HG02970 (cell line): Measurements from ENCODE around the gene TBC1D10A.

ENCODE experiments used
- ATAC-seq: cut with Tn5 transposase; IDR thresholded peaks from one replicate; pipeline ENCODE4 v1.9.1; 2021; ENCODE audit warnings: mild to moderate bottlenecking, moderate library complexity, moderate number of reproducible peaks; ENCODE audit not compliant: unreplicated experiment, low FRiP score

TBC1D10A gene

GRCh38 chr22:30287648-30288418, 38.9 kb downstream of the TBC1D10A start:
- no peak for ATAC-seq

- ATAC-seq = no peak
Measured at GRCh38 chr22:30286813-30287647, 39.7 kb downstream of the TBC1D10A start.

GRCh38 chr22:30286331-30286730, 40.4 kb downstream of the TBC1D10A start:
- no peak for ATAC-seq

GRCh38 chr22:30285846-30286200, 40.9 kb downstream of the TBC1D10A start:
- ATAC-seq = no peak

GRCh38 chr22:30285176-30285845, 41.4 kb downstream of the TBC1D10A start:
- no peak for ATAC-seq

- no peak for ATAC-seq
Measured at GRCh38 chr22:30284666-30285065, 42.1 kb downstream of the TBC1D10A start.

GRCh38 chr22:30284172-30284571, 42.6 kb downstream of the TBC1D10A start:
- ATAC-seq = no peak

GRCh38 chr22:30283342-30283741, 43.4 kb downstream of the TBC1D10A start:
- ATAC-seq = no peak

- no peak for ATAC-seq
Measured at GRCh38 chr22:30282616-30283046, 44.1 kb downstream of the TBC1D10A start.

- ATAC-seq = no peak
Measured at GRCh38 chr22:30280505-30280904, 46.2 kb downstream of the TBC1D10A start.

- no peak for ATAC-seq
Measured at GRCh38 chr22:30279932-30280331, 46.8 kb downstream of the TBC1D10A start.

- ATAC-seq = no peak
Measured at GRCh38 chr22:30279046-30279788, 47.5 kb downstream of the TBC1D10A start.

GRCh38 chr22:30277547-30278344, 49.0 kb downstream of the TBC1D10A start:
- ATAC-seq = no peak

GRCh38 chr22:30276039-30276438, 50.7 kb downstream of the TBC1D10A start:
- ATAC-seq = no peak

- ATAC-seq = no peak
Measured at GRCh38 chr22:30275625-30276024, 51.1 kb downstream of the TBC1D10A start.

GRCh38 chr22:30274437-30274812, 52.3 kb downstream of the TBC1D10A start:
- ATAC-seq = no peak

GRCh38 chr22:30273711-30274436, 52.9 kb downstream of the TBC1D10A start:
- ATAC-seq = no peak

- ATAC-seq = no peak
Measured at GRCh38 chr22:30272781-30273601, 53.8 kb downstream of the TBC1D10A start.
